GM13977 (cell line): Measurements from ENCODE around the gene HDAC10.

Experiments used
- DNase-seq: peaks from one replicate; pipeline ENCODE4 v3.0.0; 2012; ENCODE audit warnings: low spot score
- CTCF ChIP-seq: IDR thresholded peaks from 2 replicates; pipeline ENCODE4 v1.5.1; 2012; ENCODE audit warnings: mild to moderate bottlenecking, control low read depth; ENCODE audit not compliant: insufficient read depth; ENCODE audit errors: extremely low read depth, missing control alignments
- in situ Hi-C: fragments of 300-500 bp; cut with MboI; formaldehyde crosslinking; loops from one replicate; pipeline ENCODE4 v1.12.0; 2022; ENCODE audit warnings: low sequenced_read_pairs, low pct_unique_long_range_greater_than_20kb, mixed read lengths, inconsistent platforms; ENCODE audit not compliant: unreplicated experiment

HDAC10 gene

GRCh38 chr22:50236731-50237409 is 14.2 kb downstream of the HDAC10 start:
- in situ Hi-C loops: no loop called here
- DNase-seq: no peak
- peak; percentile 61 for TF ChIP-seq CTCF

- no peak for DNase-seq
- no peak for TF ChIP-seq CTCF
- in situ Hi-C loops: no loop called here
These were observed 17.8 kb downstream of the HDAC10 start for GRCh38 chr22:50233223-50233622.

DNA sequence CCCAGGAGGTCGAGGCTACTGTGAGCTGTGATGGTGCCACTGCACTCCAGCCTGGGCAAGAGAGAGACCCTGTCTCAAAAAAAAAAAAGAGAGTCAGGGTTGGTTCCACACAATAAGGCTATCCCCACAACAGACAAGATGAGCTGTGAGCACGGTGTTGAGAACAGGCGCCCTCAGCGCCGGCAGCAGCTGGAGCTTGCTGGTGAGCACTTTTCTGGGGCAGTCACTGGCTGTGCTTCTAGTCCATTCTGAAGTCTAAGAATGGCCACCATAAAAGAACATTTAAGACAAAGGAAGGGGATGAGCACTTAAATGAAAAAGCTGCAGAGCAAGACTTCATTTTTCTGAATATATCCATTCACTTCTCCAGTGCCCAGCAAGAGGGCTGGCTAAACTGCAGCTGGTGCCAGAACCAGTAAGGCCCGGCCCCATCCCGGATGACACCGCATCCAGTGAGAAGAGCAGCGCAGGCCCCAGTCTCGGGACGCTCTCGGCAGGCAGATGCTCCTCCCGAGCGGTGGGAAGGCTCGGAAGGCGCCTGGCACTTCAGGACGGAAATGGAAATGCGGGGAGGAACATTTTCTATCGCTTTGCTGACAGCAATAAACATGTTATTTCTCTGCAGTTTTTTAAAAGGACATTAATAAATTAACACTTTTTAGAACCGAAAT is 18.4 kb downstream of the HDAC10 start:
- no peak for TF ChIP-seq CTCF

GRCh38 chr22:50229370-50229769 is 21.7 kb downstream of the HDAC10 start:
- DNase-seq: no peak
- in situ Hi-C loops: no loop called here
- TF ChIP-seq CTCF: no peak

More for the DNA sequence above, 18.4 kb downstream of the HDAC10 start:
- in situ Hi-C loops: no loop called here
- DNase-seq: no peak

GRCh38 chr22:50228366-50228765 is 22.7 kb downstream of the HDAC10 start:
- no peak for TF ChIP-seq CTCF
- DNase-seq: no peak
- in situ Hi-C loops: no loop called here

DNA sequence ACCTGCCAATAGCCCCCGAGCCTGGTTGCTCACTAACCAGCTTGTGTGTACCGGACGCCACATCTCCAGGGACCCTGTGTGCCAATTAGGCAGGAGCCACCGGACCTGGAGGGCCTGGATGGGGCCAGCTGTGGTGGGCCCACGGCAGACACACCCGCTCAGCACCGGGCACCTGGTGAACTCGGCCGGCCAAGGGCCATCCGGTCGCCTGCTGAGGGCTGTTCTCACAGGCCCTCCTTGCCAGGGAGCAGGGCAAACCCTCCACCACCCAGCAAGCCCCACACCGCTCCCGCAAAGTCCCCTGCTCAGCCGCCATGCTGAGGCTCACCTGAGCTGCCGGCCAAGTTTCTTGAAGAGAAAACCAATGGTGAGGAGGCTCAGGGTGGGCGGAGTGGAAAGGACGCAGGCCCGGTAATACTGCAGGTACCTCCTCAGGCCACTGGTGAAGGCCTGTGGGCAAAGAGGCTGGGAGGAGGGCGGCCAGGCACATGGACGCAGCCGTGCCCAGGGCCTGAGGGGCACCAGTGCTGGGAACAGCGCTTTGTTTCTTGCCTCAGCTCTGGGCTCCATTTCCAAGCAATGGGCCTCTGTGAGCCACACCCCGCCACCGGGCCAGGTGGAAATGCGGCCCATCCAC is 23.4 kb downstream of the HDAC10 start:
- no peak for DNase-seq
- in situ Hi-C loops: no loop called here
- TF ChIP-seq CTCF: no peak
